ENCODE measurements around the gene AOAH. TPM values are rescaled to one million over a fixed set of nuclear protein-coding genes. Genes with fewer than 3 reads are reported as not detected.
"Not testable (repeated sequence)": the region's sequence is repeated elsewhere in the genome, so short reads cannot be mapped to it uniquely, and the experiment has no call there.

Gene AOAH
- total RNA-seq, 1 donor from 2014 or later: not detected

DNA sequence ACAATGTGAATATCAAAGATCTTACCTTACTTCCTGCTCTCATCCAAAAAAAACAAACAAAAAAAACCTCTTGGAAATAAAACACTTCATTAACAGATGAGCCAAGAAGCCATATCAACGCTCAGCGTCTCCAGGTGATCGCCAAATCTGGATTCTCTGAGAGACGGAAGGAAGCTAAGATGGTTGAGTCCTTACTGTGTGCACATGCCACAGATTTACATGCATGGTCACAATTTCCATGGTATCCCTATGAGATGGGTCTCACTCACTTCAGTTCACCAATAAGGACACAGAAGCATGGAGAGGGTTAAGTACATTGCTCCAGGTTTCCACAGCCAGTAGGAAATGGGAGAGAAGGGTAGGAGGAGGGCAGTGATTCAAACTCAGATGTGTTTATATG is 1.0 kb downstream of the AOAH start:
- TF ChIP-seq CTCF (conservative IDR thresholded peaks at IDR 0.05): no peak
- no peak overlapping the region for H3K4me3 Mint-ChIP-seq
- H3K27ac Mint-ChIP-seq (ENCODE audit: unreplicated experiment): no peak overlapping the region
- H3K27me3 Mint-ChIP-seq (ENCODE audit: low read depth): no peaks in the 10 kb centered on the region
- no peak for DNase-seq (ENCODE audit: low read depth, low spot score)
- H3K9me3 Mint-ChIP-seq: no peaks in the 10 kb centered on the region
- H3K4me1 Mint-ChIP-seq: peaks cover 10% of the 10 kb centered on the region
- no peaks in the 10 kb centered on the region for H3K36me3 Mint-ChIP-seq (ENCODE audit: low read depth)

DNA sequence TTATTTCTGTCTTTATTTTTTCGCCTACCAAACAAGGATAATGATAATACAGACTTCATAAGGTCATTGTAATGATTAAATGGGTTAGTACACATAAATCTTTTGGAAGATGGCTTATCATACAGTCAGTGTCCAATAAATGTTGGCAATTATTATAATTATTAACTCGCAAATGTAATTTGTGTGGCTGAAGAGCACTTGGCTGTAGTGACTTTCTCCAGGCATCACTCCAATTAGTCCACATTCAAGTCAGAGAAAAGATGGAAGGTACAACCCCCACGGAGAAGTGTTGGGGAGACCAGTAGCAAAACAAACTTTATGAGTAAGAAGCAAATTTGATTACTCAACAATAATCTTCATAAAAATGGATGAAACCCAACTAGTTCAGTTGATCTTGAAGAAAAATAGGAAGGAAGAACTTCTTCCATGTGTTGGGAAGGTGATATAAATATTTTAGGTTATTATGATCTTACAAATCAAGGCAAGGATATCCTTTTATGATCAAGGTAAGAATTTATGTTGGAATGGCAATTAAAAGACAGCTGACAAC is 5.1 kb downstream of the AOAH start:
- no peak overlapping the region for H3K27ac Mint-ChIP-seq (ENCODE audit: unreplicated experiment)
- peaks cover 2% of the 10 kb centered on the region for H3K9me3 Mint-ChIP-seq
- H3K4me1 Mint-ChIP-seq: peaks cover under 1% of the 10 kb centered on the region
- H3K27me3 Mint-ChIP-seq (ENCODE audit: low read depth): no peaks in the 10 kb centered on the region
- peaks cover 2% of the 10 kb centered on the region for H3K36me3 Mint-ChIP-seq (ENCODE audit: low read depth)
- TF ChIP-seq CTCF (conservative IDR thresholded peaks at IDR 0.05): no peak
- DNase-seq (ENCODE audit: low read depth, low spot score): no peak
- H3K4me3 Mint-ChIP-seq: no peak overlapping the region

DNA sequence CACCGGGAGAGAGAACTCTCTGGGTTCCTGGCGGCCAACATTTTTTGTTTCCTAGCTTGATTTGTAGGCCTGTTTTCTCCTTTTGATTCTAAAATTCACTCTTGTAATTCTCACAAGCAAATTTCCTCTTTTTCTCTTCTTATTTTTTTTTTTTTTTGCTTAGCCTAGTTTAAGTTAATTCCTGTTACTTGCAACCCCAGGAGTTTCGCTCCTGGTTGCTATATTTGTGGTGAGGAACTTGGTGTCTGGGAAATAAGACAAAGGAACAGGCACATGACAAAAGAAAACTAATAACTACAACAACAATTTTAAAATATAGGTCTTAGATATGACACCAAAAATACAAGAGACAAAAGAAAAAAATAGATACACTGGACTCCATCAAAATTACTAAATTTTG is 6.7 kb downstream of the AOAH start:
- no peak overlapping the region for H3K27ac Mint-ChIP-seq (ENCODE audit: unreplicated experiment)
- no peak for DNase-seq (ENCODE audit: low read depth, low spot score)
- TF ChIP-seq CTCF (conservative IDR thresholded peaks at IDR 0.05): no peak
- peaks cover 2% of the 10 kb centered on the region for H3K27me3 Mint-ChIP-seq (ENCODE audit: low read depth)
- no peak overlapping the region for H3K4me3 Mint-ChIP-seq
- peaks cover 2% of the 10 kb centered on the region for H3K9me3 Mint-ChIP-seq
- peaks cover 2% of the 10 kb centered on the region for H3K36me3 Mint-ChIP-seq (ENCODE audit: low read depth)
- H3K4me1 Mint-ChIP-seq: no peaks in the 10 kb centered on the region

- H3K27me3 Mint-ChIP-seq (ENCODE audit: low read depth); DNase-seq (ENCODE audit: low read depth, low spot score); H3K27ac Mint-ChIP-seq (ENCODE audit: unreplicated experiment); H3K4me3 Mint-ChIP-seq; H3K4me1 Mint-ChIP-seq; H3K9me3 Mint-ChIP-seq; H3K36me3 Mint-ChIP-seq (ENCODE audit: low read depth): not testable (repeated sequence)
These were observed 7.5 kb downstream of the AOAH start for GRCh38 chr7:36716802-36717201.

- Mint-ChIP-seq H3K36me3 (ENCODE audit: low read depth) (peaks cover 3% of the 10 kb centered on the region), H3K4me3 (no peak overlapping the region), H3K27me3 (ENCODE audit: low read depth) (peaks cover 2% of the 10 kb centered on the region), H3K9me3 (peaks cover 2% of the 10 kb centered on the region), H3K27ac (ENCODE audit: unreplicated experiment) (no peak overlapping the region), H3K4me1 (no peaks in the 10 kb centered on the region)
- no peak for TF ChIP-seq CTCF (conservative IDR thresholded peaks at IDR 0.05)
- no peak for DNase-seq (ENCODE audit: low read depth, low spot score)
These were observed 12.3 kb downstream of the AOAH start for GRCh38 chr7:36712015-36712414.

DNA sequence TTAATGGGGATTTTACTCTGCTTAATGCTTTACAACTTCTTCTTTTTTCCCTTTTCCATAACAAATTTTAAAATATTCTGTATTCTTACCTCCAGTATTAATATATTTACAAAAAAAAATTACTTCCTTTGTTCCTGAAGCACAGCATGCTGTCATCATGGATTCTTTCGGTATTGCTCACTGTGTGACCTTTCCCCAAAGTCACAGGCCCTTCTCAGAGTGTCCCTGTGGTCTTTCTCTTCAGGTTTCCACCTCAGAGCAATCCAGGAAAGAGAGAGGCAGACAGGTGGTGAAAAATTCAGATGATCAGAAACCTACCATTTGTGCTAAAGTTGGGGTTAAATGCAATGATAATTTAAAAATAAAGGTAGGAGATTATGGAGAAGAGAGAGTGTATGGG is 13.0 kb downstream of the AOAH start:
- Mint-ChIP-seq H3K27ac (ENCODE audit: unreplicated experiment) (no peak overlapping the region), H3K9me3 (peaks cover 3% of the 10 kb centered on the region), H3K4me1 (no peaks in the 10 kb centered on the region), H3K4me3 (no peak overlapping the region), H3K36me3 (ENCODE audit: low read depth) (peaks cover 2% of the 10 kb centered on the region), H3K27me3 (ENCODE audit: low read depth) (peaks cover 2% of the 10 kb centered on the region)
- no peak for DNase-seq (ENCODE audit: low read depth, low spot score)
- no peak for TF ChIP-seq CTCF (conservative IDR thresholded peaks at IDR 0.05)
